ENCODE measurements around the gene FOXK1.
A peak's percentile ranks its signal among the peaks of the same experiment; 100 is the strongest.
"Not testable (repeated sequence)": the region's sequence is repeated elsewhere in the genome, so short reads cannot be mapped to it uniquely, and the experiment has no call there.

FOXK1 gene

DNA sequence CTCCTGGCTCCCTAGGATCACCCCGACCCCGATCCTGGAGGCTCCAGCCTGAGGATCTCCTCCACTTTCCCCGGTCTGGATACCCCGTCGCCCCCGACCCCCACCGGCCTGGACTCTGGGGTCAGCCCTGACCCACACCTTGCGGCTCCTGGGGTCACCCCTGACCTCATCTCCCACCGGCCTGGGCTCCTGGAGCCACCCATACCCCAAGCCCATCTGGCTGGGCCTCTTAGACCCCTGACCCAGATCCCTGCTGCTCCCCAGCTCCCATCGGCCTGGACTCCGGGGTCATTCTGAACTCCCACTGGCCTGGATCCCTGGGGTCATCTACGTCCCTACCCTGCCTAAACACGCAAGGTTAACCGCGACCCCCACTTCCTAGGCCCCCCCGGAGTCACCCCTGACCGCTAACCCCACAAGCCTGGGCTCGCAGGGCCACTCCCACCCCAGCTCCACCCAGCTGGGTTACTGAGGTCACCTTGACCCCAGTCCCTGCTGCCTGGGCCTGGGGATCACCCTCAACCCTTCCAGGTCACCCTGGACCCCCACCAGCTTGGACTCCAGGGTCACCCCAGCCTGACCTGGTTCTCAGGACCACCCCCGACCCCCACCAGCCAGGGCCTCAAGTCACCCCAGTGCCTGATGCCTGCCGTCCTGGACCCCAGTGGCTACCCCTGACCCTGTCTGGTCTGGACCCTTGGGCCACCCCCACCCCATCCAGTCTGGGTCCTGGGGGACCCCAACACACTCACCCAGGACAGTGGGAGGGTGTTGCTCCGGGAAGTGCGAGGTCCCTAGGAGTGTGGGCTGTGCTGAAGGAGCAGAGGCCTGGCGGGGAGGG lies 1.2 kb downstream of the FOXK1 start:
- H3K9me3 ChIP-seq (ENCODE audit: insufficient read depth, low read length) = no peaks in the 10 kb centered on the region
- peak overlapping the region; percentile 83 for H3K9ac ChIP-seq (ENCODE audit: low read length)
- H3K27ac ChIP-seq (ENCODE audit: low read length) = peak overlapping the region; percentile 67
- peaks cover 26% of the 10 kb centered on the region for H4K20me1 ChIP-seq (ENCODE audit: insufficient read depth, low read length)
- no peak for TF ChIP-seq EZH2phosphoT487 (IDR thresholded peaks at IDR 0.05; ENCODE audit: low read depth)
- TF ChIP-seq, protein P1, sequence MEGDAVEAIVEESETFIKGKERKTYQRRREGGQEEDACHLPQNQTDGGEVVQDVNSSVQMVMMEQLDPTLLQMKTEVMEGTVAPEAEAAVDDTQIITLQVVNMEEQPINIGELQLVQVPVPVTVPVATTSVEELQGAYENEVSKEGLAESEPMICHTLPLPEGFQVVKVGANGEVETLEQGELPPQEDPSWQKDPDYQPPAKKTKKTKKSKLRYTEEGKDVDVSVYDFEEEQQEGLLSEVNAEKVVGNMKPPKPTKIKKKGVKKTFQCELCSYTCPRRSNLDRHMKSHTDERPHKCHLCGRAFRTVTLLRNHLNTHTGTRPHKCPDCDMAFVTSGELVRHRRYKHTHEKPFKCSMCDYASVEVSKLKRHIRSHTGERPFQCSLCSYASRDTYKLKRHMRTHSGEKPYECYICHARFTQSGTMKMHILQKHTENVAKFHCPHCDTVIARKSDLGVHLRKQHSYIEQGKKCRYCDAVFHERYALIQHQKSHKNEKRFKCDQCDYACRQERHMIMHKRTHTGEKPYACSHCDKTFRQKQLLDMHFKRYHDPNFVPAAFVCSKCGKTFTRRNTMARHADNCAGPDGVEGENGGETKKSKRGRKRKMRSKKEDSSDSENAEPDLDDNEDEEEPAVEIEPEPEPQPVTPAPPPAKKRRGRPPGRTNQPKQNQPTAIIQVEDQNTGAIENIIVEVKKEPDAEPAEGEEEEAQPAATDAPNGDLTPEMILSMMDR (IDR thresholded peaks at IDR 0.05; ENCODE audit: low read depth, low read length) = no peak
- no peaks in the 10 kb centered on the region for H3K36me3 ChIP-seq (replicated peaks; ENCODE audit: low read depth, low read length)
- no peak overlapping the region for H2AFZ ChIP-seq (ENCODE audit: low read depth, low read length)
- peaks cover 61% of the 10 kb centered on the region for H3K79me2 ChIP-seq (ENCODE audit: low read length)
- peak overlapping the region; percentile 94 for H3K4me3 ChIP-seq (ENCODE audit: low read length)
- no peaks in the 10 kb centered on the region for H3K27me3 ChIP-seq (ENCODE audit: low read depth, low read length)
- H3K4me1 ChIP-seq (ENCODE audit: low read length) = peaks cover 13% of the 10 kb centered on the region
- H3K4me2 ChIP-seq (ENCODE audit: low read length) = peak overlapping the region; percentile 93

DNA sequence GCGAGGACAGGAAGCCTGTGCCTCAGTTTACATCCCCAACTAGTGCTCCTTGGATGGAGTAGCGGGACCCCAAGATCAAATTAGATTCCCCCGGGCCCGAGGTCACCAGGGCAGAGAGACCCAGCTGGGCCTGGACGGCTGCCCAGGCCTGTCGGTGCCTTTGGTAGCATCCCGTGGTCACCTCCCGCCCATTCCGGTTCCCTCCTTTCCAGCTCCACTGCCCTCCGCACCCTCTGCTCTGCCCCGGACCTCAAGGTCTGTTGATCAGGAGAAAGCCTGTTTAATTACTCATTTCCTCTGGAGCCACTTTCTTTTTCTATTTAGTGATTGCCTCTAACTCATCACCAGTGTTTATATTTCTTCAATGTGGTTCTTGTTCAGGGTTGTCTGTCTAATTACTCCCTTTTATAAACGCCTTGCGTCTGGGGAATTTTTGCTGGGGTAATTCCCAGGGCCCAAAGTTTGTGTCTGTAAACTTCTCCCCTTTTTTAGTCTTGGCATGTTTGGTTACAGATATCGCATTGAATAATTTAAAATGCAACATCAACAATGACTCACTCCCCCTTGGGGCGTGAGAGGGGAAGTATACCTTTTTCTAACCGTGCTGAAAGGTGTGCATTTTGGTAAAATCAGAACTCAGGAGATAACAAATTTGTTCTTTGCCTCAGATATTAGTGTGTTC lies 1.9 kb downstream of the FOXK1 start:
- Histone ChIP-seq H3K4me1 (ENCODE audit: low read length) (peaks cover 13% of the 10 kb centered on the region), H3K4me2 (ENCODE audit: low read length) (peak overlapping the region; percentile 93), H2AFZ (ENCODE audit: low read depth, low read length) (no peak overlapping the region), H4K20me1 (ENCODE audit: insufficient read depth, low read length) (peaks cover 29% of the 10 kb centered on the region), H3K9me3 (ENCODE audit: insufficient read depth, low read length) (no peaks in the 10 kb centered on the region), H3K79me2 (ENCODE audit: low read length) (peaks cover 69% of the 10 kb centered on the region), H3K27me3 (ENCODE audit: low read depth, low read length) (no peaks in the 10 kb centered on the region), H3K4me3 (ENCODE audit: low read length) (peak overlapping the region; percentile 94), H3K27ac (ENCODE audit: low read length) (peak overlapping the region; percentile 67), H3K9ac (ENCODE audit: low read length) (peak overlapping the region; percentile 83), H3K36me3 (replicated peaks; ENCODE audit: low read depth, low read length) (no peaks in the 10 kb centered on the region)
- TF ChIP-seq EZH2phosphoT487 (IDR thresholded peaks at IDR 0.05; ENCODE audit: low read depth) = no peak
- TF ChIP-seq, protein P1 (IDR thresholded peaks at IDR 0.05; ENCODE audit: low read depth, low read length) = peak; percentile 20; the same call in 1 of the 2 replicates

- Histone ChIP-seq H3K4me3 (ENCODE audit: low read length) (peak overlapping the region; percentile 94), H2AFZ (ENCODE audit: low read depth, low read length) (no peak overlapping the region), H3K4me2 (ENCODE audit: low read length) (peak overlapping the region; percentile 93), H3K27me3 (ENCODE audit: low read depth, low read length) (no peaks in the 10 kb centered on the region), H3K4me1 (ENCODE audit: low read length) (peaks cover 13% of the 10 kb centered on the region), H3K9ac (ENCODE audit: low read length) (no peak overlapping the region), H3K9me3 (ENCODE audit: insufficient read depth, low read length) (no peaks in the 10 kb centered on the region), H3K36me3 (replicated peaks; ENCODE audit: low read depth, low read length) (no peaks in the 10 kb centered on the region), H3K27ac (ENCODE audit: low read length) (no peak overlapping the region), H3K79me2 (ENCODE audit: low read length) (peaks cover 77% of the 10 kb centered on the region), H4K20me1 (ENCODE audit: insufficient read depth, low read length) (peaks cover 36% of the 10 kb centered on the region)
- TF ChIP-seq, protein P1 (IDR thresholded peaks at IDR 0.05; ENCODE audit: low read depth, low read length) = no peak
- TF ChIP-seq EZH2phosphoT487 (IDR thresholded peaks at IDR 0.05; ENCODE audit: low read depth) = no peak
These were observed 2.8 kb downstream of the FOXK1 start for GRCh38 chr7:4684846-4685245.

DNA sequence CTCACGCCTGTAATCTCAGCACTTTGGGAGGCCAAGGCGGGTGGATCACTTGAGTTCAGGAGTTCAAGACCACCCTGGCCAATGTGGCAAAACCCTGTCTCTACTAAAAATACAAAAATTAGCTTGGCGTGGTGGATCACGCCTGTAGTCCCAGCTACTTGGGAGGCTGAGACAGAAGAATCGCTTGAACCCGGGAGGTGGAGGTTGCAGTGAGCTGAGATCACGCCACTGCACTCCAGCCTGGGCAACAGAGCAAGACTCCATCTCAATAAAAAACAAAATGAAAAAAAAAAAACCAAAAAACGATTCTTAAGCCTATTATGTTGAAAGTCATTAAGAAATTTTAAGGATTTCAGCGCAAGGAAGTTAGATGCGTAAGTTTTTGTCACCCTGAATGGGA lies 3.6 kb downstream of the FOXK1 start:
- H4K20me1 ChIP-seq (ENCODE audit: insufficient read depth, low read length) = peaks cover 45% of the 10 kb centered on the region
- H3K4me2 ChIP-seq (ENCODE audit: low read length) = not testable (repeated sequence)

More for the DNA sequence above, 3.6 kb downstream of the FOXK1 start:
- H2AFZ ChIP-seq (ENCODE audit: low read depth, low read length); H3K27ac ChIP-seq (ENCODE audit: low read length); H3K9ac ChIP-seq (ENCODE audit: low read length); H3K9me3 ChIP-seq (ENCODE audit: insufficient read depth, low read length); H3K4me3 ChIP-seq (ENCODE audit: low read length); H3K27me3 ChIP-seq (ENCODE audit: low read depth, low read length); H3K36me3 ChIP-seq (replicated peaks; ENCODE audit: low read depth, low read length): not testable (repeated sequence)
- Histone ChIP-seq H3K79me2 (ENCODE audit: low read length) (peaks cover 85% of the 10 kb centered on the region), H3K4me1 (ENCODE audit: low read length) (peaks cover 13% of the 10 kb centered on the region)
